SK-N-MC (cell line): ENCODE results near the gene RNLS.

Experiments used
- FOXP2 ChIP-seq: optimal IDR thresholded peaks from 2 replicates; pipeline ENCODE3; 2011; ENCODE audit warnings: mild to moderate bottlenecking, moderate library complexity; ENCODE audit not compliant: insufficient read depth; ENCODE audit errors: extremely low read length, control extremely low read depth
- POLR2AphosphoS5 ChIP-seq: IDR thresholded peaks from 2 replicates; pipeline ENCODE4 v1.6.1; 2012; ENCODE audit warnings: mild to moderate bottlenecking, low read depth, low read length, borderline replicate concordance

DNA sequence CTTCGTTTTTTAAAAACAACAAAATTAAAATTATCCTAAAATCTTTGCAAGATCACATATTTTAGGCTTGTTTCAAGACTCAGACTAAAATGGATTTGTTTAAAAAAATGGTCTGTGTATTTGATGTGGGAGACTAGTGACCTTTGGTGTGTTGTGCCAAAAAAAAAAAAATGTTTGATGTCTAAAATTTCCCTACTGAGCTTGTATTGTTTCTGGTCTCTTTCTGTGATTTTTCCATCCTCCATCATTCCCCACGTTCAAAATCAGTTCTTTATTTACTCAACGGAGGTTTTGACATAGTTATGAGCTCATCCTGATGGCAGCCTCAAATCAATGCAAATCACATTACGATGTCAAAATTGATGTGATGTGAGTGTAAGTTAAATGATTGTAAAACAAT is 326.2 kb downstream of the RNLS start:
- no peak for TF ChIP-seq FOXP2
- TF ChIP-seq POLR2AphosphoS5: no peak
